GM18907 (cell line): ENCODE results near the gene LLGL2.
A peak's percentile ranks its signal among the peaks of the same experiment; 100 is the strongest.
"Not testable (repeated sequence)": the region's sequence is repeated elsewhere in the genome, so short reads cannot be mapped to it uniquely, and the experiment has no call there.

Source experiments
- ATAC-seq: cut with Tn5 transposase; IDR thresholded peaks from one replicate; pipeline ENCODE4 v1.9.1; 2021; ENCODE audit warnings: mild to moderate bottlenecking, moderate library complexity; ENCODE audit not compliant: unreplicated experiment

Gene LLGL2

DNA sequence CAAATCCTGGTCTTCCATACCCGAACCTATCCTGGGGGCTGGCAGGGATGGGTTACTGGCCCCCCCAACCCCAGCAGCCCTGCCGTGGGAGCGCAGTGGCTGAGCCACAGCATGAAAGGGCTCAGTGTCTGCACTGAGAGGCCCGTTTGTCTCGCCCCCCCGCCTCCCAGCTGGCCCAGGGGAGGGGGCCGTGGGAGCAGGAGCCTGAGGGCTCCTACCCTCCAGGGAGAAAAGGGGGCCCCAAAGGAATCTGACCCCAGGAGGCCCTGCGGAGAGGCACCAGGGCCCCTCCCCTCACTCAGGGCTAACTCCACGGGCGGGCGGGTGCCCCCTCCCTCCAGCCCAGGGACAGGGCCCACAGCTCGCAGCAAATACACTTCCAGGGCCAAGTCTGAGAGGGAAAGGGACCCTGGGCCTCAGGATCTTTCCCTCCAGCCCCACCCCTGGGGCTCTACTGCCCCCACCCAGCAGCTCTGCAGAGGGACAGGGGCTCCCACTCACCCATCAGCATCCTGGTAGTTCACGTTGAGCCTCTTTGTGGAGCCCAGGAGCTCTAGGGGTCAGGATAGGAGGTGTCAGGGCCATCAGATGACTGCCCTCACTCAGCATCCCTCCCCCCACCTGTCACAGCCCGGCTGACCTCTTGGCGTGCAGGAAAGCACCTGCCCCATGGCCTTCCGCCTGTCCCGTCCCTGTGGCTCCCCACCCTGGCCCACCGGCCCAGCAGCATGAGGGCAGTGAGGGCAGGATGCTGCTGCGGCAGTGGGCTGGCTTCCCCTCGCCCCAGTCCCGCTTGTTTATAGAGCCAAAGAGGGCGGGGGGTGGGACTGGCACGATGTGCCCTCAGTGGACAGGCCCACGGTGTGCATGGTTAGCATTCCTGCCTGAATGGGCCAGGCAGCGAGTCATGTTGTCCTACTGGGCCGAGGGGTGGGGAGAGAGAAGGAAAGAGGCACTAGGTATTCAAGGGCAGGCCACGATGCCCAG is 17.5 kb upstream of the LLGL2 start:
- no peak for ATAC-seq

DNA sequence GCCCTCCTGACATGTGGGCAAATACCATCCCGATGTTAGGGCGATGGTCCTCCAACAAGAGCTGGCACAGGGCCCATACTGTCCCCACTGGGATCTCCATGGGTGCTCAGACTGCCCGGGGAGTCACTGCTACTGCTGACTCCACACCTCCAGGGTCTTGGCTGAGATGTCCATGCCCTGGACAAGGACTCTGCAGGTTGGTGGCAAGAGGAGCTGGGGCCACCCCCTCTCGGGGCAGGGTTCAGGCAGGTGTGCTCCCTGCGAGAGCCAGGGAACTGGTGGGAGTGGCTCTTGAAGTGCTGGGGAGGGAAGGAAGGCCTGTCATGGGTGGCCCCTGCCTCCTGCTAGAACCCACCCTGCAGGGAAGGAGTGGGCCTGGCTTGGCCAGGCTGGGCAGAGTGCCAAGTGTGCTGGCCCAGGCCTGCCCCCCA is 16.6 kb upstream of the LLGL2 start:
- ATAC-seq = no peak

DNA sequence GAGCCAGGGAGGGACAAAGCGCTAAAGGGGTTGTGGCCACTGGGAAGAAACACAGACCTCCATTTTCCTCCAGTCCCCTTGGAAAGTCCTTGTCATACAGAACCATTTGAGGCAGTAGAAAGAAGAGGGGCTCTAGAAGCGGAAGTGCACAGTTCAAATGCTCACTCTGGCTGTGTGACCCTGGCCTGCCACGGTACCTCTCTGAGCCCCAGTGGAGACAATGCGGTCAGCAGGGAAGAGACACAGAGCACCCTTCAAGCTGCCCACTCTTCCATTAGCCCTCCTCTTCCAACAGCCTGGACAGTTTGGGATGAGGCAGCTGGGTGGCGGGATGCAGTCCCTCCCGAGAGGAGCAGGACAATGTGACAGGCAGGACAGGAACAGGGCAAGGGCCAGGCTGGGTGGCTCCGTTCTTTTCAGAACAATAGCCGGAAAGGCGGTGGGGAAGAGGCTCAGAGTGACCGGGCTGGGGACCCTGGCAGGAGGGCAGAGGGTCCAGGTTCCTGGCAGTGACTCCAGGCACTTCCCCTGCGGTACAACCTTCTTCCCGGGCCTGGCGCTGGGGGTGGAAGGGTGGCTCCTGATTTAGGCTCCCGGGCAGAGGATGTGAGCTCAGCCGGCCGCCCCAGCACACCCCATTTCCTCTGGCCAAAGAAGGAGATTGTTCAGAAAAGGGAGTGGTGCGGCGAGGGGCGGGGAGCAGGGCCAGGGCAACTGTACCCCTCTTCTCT is 15.8 kb upstream of the LLGL2 start:
- no peak for ATAC-seq

DNA sequence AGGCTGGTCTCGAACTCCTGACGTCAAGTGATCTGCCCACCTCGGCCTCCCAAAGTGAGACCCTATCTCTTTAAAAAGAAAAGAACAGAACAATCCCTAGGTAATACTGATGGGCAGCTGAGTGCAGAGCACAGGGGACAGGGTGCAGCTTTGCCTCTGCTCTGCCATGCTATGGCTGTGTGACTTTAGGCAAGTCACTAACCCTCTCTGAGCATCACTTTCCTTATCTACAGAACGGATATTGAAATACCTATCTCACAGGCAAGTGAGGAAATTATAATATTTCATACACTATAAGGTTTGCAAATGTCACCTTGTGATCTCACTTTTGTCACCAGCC is 14.3 kb upstream of the LLGL2 start:
- no peak for ATAC-seq

DNA sequence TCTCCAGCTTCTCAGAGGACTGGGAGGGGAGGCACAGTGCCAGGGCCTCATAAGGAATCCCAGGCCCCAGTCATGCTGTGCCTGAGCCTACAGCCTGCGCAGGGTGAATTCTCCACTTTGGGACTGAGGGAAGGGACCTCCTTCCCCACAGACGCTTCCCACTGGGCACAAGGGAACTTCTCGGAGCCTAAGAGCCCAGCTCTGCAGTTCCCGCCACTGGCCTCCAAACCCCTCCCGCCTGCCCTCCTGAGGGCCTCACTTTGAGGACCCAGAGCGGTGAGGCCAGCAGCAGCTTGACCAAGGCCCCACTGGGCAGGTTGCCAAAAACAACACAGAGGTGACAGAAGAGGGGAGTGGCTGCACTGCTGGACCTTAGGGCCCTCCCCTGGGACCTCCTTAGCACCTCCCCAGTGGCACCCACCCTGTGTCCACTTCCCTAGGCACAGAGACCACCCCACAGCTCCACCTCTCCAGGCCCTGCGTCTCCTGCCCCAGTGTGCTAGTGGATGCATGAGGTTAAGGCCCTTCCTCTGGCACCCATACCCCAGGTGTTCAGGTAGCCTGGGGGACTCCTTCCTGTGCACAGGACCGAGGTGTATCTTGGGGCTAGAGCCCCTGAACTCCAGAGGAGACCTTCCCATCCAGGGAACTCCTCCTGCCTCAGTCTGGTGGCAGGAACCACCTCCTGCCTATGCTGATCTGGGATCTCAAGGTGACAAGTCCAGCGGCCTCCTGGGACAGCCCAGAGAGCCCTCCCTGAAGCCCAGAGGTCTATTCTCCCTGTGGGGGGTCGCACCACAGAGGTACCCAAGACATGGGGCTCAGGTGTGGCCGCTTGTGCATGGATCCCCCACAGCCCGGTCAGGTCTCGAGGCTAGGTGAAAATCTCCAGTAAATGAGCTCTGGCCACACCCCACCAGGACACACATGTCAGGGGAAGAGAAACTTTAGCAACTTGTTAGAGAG is 13.6 kb upstream of the LLGL2 start:
- no peak for ATAC-seq

DNA sequence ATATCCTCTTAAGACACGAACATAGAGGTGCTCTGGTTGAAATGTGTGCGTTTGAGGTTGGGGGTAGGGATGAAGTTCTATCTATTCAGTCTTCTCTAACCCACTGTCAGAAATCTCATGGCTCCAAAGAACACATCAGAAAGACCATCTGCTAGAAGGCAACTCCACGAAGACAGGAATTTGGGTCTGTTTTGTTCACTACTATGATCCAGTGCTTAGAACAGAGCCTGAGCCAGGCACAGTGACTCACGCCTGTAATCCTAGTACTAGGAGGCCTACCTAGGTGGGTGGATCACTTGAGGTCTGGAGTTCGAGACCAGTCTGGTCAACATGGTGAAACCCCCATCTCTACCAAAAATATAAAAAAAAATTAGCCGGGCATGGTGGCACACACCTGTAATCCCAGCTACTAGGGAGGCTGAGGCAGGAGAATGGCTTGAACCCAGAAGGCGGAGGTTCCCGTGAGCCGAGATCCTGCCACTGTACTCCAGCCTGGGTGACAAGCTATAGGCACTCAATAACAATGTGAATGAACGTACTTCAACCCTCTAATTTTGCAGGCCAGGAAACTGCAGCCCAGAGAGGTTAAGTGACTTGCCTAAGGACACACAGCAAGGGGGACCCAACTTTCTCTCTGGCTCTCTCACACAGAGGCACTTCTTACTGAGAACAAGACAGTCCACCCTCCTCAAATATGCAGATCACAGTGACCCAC is 12.4 kb upstream of the LLGL2 start:
- no peak for ATAC-seq

DNA sequence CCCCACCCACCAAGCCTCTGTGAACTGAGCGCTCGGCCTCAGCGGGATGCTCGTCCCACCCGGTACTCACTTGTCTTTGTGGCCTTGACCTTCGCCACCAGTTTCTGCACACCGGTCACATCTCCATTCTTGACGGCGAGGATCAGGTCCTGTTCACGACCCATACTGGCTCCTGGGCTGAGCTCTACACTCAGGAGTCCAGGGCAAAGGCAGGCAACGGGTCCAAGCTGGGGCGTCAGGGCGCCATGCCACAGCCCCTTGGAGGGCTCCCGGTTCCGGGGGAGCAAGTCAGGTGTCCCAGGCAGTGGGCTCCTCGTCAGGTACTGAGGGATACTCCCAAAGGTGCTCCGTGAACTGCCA is 11.9 kb upstream of the LLGL2 start:
- ATAC-seq = no peak

DNA sequence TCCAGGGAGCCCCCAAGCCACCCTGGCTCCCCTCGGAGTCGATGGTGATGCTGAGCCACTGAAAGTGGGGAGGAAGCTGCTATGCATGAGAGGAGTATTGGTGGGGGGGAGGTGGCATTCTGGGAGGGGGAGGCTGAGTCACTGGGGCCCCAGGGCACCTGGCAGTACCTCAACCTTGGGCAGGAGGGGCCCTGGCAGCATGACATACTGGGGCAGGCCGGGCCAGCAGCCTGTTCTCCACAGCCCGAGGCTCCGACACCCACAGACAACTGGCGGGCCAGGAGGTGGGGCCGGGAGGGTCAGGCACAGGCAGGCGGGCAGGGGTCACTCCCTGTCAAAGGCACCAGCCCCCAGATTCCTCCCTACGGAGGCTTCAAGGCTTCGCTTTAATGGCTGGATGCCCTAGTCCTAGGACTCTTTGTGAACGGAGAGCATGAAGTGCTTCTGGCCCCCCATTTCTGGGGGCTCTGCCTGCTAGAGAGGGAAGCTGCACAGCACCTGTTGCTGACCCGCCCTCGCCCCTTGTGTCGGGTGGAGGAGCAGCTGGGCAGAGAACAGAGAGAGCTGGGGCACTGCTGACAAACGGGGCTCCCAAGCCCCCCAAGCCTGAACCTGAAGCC is 11.1 kb upstream of the LLGL2 start:
- no peak for ATAC-seq

DNA sequence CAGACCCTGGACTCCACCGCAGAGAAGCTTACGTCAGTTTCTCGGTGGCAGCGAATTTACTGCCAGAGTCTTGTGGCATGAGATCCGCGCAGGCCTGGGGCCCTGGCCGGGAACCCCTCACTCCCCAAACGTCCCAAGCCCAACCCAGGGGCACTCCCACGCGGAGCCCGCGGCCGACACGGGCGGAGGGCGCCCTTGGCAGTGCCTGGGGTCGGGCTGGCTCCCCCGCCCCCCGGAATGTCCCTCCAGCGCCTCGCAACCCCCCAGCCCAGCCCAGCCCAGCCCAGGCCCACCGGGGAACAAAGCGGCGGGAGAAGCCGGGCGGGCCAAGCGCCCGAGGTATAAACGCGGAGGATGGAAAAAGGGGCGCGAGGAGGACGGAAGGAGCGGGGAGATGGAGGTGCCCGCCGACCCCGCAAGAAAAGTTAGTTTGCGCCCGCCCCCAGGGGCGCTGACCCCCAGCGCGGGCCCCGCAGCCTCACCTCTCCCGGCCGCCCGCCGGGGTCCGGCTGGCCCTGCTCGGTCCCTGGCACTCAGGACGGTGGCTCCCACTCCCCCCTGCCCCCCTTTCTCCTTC is 10.5 kb upstream of the LLGL2 start:
- peak; percentile 1 for ATAC-seq

DNA sequence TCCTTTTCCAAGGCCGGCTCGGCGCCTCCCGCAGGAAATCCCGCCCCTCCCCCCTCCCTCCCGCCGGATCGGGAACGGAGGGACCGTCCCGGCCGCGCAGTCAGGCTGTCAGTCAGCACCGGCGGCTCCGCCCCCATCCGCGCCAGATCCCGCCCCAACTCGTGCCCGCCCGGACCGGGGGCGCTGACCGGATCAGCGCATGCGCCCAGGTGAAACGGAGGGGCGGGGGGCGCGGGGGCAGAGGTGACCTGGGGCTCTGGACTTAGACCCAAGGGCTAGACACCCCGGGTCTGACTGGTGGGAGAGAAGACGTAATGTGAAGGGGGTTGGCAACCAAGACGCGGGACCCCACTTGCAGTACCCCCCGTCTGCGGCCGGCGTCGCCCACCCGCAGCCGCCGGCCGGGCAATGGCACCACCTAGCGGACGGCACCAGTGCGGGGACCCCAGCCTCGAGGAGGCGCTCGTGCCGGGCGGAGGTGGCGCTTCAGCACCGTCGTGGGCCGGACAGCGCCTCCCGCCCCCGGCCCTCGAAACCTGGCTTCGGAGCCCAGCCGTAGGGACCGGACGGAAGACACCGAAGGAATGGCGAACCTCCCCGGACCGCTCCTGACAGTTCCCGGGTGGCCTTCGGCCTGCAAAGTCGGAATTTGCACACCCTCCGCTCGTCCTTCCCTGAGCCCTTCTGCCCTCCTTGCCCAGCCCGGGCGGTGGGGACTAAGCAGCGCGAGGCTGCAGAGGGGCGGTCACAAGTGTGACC is 9.8 kb upstream of the LLGL2 start, which contains the start of gene CASKIN2:
Gene CASKIN2 (minus strand): TSS at position 42 of the 759 bp plus-strand sequence. CDS start 1,733 bp downstream, outside the sequence.
- peak; percentile 56 for ATAC-seq

DNA sequence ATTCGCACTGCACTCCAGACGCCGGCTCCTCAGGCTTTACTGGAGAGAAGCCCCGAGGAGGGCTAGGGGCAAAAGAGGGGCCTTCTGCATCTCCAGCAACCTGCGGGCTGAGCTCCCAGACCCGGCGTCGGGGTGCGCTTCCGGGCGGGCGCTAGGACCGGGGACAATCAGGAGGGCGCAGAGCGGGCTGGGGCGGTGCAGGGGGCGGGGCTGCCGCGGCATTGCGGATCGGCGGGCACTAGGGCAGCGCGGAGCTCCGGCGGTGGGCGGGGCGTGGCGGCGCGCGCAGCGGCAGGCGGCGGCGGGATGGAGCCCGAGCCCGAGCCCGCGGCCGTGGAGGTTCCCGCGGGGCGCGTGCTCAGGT is 9.3 kb upstream of the LLGL2 start, which contains the start of gene TSEN54:
Gene TSEN54 (plus strand): TSS at position 274 of the 364 bp plus-strand sequence. CDS start 33 bp downstream, at position 307.
- peak; percentile 73 for ATAC-seq

DNA sequence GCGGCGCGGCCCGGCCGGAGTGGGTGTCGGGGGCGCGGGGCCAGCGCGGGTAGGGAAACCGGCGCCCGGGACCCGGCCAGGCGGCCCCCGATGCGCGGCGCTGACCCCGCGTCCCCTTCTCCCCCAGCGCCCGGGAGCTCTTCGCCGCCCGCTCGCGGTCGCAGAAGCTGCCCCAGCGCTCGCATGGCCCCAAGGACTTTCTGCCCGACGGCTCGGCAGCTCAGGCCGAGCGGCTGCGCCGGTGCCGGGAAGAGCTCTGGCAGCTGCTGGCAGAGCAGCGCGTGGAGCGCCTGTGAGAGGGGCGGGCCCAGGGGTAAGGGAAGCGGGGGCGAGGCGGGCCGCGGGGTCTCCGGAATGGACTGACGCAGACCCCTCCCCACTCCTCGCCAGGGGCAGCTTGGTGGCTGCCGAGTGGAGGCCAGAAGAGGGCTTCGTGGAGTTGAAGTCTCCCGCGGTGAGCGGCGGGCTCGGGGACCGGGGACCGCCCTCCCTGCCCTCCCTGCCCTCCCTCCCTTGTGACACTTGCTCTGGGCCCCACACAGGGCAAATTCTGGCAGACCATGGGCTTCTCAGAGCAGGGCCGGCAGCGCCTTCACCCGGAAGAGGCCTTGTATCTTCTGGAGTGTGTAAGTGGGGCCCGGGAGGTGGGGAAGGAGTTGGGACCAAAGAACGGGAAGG is 8.7 kb upstream of the LLGL2 start:
- peak; percentile 12 for ATAC-seq

DNA sequence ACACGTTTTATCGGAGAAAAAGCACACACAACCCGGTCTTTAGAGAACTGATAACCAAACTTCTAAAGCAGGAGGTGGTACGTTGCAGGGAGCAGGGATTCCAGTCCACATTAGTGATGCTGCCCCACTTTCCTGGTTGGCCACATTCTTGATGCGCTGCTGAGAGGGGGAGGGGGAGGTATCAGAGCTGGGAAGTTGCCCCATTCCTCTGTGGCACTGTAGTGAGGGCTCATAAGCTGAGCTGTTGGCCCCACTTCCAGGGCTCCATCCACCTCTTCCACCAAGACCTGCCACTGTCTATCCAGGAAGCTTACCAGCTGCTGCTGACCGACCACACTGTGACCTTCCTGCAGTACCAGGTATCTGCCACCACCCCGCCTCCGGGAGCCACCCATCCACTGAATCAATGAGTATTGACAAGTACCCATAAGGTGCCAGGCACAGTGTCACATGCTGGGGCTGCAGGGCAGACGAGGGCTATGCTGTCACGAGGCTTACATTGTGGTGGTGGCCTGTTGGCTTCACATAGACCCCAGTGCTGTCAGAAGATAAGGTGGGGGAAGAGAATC is 8.1 kb upstream of the LLGL2 start:
- ATAC-seq = no peak

DNA sequence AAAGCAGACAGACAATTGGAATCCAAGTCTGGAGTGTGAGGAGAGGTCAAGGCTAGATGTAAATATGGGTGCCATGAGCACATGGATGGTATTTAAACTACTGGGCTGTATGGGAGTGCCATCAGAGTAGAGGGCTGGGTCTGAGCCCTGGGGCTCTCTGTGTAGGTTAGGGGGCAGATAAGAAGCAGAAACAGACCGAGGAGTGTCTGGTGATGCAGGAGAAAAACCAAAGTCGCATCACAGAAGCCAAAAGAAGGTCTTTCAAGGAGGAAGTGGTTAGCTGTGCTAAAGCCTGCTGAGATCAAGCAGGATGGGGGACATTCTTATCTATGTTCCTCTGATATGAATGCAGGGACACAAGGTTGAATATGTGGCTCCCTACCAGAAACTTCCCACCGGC is 7.3 kb upstream of the LLGL2 start:
- ATAC-seq = no peak

DNA sequence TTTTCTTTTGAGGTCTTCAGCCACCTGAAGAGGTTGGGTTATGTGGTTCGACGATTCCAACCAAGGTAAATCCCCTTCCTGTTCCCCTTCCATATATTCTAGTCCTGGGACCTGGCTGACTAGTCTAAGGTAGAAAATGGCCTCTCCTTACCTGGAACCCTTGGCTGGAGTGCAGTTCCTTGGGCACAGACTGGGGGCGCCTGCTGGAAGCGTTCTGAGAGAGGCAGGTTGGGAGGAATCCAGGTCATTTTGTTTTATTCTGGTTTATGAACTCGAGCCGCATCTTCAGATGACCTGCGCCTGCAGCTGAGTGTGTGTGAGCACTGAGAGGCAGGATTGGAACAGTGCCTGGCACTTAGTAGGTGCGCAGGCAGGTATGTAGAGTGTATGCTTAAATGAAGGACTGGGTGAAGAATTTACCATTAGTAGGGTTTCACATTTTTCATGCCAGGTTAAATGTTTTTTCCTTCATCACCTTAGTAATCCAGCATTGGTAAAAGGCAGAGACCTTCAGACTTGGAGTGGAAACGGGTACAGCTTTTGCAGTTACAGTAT is 6.4 kb upstream of the LLGL2 start:
- ATAC-seq = no peak

DNA sequence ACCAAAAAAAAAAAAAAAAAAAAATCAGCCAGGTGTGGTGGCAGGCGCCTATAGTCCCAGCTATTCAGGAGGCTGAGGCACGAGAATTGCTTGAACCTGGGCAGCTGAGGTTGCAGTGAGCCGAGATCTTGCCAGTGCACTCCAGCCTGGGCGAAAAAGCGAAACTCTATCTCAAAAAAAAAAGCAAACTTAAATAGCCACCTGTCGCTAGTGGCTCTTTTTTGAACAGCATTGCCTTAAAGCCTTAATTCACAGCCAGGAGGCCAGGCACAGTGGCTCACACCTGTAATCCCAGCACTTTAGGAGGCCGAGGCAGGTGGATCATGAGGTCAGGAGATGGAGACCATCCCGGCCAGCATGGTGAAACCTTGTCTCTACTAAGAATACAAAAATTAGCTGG is 5.1 kb upstream of the LLGL2 start:
- ATAC-seq = not testable (repeated sequence)

DNA sequence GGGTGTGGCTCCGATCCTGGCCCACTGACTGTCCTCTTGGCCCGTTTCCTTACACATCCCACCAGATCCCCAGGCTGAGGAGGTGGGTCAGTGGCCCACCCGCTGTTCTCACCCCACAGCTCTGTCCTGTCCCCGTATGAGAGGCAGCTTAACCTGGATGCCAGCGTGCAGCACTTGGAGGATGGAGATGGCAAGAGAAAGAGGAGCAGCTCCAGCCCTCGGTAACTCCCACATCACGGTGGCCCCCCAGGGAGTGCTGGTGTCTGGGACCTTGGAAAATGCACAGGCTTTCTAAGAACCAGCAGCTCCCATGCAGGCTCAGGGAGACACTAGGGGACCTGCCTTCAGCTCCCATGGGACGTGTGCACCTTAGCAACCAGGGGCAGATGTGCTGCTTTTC is 4.2 kb upstream of the LLGL2 start:
- no peak for ATAC-seq
